A673 (cell line): ENCODE data around the gene CDKN3.

Experiments
- CTCF ChIP-seq: fragments of 300-800, 200-600 bp; sonication (generic); conservative IDR thresholded peaks from 2 replicates; pipeline ENCODE4 v1.5.1; 2017; ENCODE audit warnings: low read depth, mild to moderate bottlenecking, antibody characterized with exemption, low read length, moderate library complexity, mixed read lengths
- EZH2 ChIP-seq: fragments of 200-600 bp; sonication (generic); IDR thresholded peaks from 2 replicates; pipeline ENCODE4 v1.6.1; 2017; ENCODE audit warnings: borderline replicate concordance, low read depth, mild to moderate bottlenecking, mixed read lengths, antibody characterized with exemption, low read length; ENCODE audit not compliant: poor library complexity, severe bottlenecking

DNA sequence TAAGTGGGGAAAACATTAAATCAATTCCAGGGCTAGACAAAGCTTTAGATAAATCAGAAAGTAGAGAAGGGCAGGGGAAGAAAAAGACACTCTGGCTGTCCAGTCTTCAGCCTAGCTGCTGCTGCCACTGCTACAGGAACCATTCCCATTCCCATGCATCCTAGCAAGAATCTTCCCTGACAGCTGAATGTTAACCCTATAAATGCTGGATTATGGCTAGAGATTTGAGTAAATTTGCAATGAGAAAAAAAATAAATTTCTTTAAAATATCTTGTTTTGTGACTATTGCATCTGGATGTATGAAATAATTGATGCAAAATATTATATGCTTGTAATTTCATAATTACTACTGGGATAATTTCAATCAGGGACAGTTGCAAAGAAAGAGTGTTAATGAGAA lies 15.0 kb upstream of the CDKN3 start:
- TF ChIP-seq CTCF = no peak
- TF ChIP-seq EZH2 = no peak
